ENCODE results near the gene BLOC1S6. TPM values are rescaled to one million over a fixed set of nuclear protein-coding genes. Genes with fewer than 3 reads are reported as not detected.

The BLOC1S6 gene
- 34.2 TPM for total RNA-seq

GRCh38 chr15:45587095-45587862 is at the start of gene BLOC1S6:
TSS of gene BLOC1S6 (plus strand) at chr15:45587379. CDS start at chr15:45587444, 65 bp downstream.
- peak; percentile 84 to 98 (median 96) for DNase-seq (ENCODE audit: low read depth in 2 of 3, low spot score in 2 of 3)

GRCh38 chr15:45539680-45540079 is 47.5 kb upstream of the BLOC1S6 start:
- DNase-seq (ENCODE audit: low read depth in 2 of 3, low spot score in 2 of 3), result no peak

- no peak for DNase-seq (ENCODE audit: low read depth in 2 of 3, low spot score in 2 of 3)
Measured at GRCh38 chr15:45540531-45540930, 46.6 kb upstream of the BLOC1S6 start.

DNA sequence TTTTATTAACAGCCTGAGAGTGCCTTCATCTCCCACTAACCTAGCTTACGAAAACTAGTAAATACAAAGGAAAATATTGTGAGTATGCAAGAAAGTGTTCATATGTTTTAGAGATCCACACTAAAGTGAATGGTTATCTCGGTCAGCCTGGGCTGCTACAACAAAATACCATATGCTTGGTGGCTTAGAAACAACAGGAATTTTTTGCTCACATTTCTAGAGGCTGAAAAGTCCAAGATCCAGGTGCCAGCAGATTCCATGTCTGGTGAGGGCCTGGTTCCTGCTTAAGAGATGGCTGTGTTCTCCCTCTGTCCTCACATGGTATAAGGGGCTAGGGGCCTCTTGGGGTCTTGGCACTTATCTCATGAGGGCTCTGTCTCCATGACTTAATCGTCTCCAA is 44.1 kb upstream of the BLOC1S6 start:
- DNase-seq (ENCODE audit: low read depth in 2 of 3, low spot score in 2 of 3), result no peak

DNA sequence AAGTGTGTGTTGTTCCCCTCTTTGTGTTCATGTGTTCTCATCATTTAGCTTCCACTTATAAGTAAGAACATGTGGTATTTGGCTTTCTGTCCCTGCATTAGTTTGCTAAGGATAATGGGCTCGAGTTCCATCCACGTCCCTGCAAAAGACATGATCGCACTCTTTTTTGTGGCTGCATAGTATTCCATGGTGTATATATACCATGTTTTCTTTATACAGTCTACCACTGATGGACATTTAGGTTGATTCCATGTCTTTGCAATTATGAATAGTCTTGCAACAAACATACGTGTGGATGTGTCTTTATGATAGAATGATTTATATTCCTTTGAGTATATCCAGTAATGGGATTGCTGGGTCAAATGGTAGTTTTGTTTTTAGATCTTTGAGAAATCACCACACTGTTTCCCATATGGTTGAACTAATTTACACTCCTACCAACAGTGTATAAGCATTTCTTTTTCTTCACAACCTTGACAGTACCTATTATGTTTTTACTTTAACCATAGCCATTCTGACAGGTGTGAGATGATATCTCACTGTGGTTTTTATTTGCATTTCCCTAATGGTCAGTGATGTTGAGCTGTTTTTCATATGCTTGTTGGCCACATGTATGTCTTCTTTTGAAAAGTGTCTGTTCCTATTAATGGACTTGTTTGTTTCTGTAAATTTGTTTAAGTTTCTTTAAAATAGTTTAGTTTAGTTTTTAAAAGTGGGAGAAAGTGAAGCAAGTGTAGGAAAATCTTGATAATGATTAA is 42.7 kb upstream of the BLOC1S6 start:
- no peak for DNase-seq (ENCODE audit: low read depth in 2 of 3, low spot score in 2 of 3)

DNA sequence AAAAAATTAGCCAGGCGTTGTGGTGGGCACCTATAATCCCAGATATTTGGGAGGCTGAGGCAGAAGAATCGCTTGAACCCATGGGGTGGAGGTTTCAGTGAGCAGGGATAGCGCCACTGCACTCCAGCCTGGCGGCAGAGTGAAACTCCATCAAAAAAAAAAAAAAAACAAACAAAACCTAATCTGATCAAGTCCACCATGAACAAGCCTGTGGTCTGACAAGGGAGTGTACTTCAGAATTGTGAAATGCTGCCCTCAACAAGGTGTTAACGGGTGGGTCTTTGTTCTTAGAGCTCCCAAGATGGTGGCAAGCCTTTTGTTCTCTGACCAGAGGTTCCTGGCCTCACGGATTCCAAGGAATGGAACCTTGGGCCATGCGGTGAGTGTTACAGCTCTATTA is 40.4 kb upstream of the BLOC1S6 start:
- DNase-seq (ENCODE audit: low read depth in 2 of 3, low spot score in 2 of 3), result no peak

GRCh38 chr15:45548753-45549520 is 38.2 kb upstream of the BLOC1S6 start:
- no peak for DNase-seq (ENCODE audit: low read depth in 2 of 3, low spot score in 2 of 3)

DNA sequence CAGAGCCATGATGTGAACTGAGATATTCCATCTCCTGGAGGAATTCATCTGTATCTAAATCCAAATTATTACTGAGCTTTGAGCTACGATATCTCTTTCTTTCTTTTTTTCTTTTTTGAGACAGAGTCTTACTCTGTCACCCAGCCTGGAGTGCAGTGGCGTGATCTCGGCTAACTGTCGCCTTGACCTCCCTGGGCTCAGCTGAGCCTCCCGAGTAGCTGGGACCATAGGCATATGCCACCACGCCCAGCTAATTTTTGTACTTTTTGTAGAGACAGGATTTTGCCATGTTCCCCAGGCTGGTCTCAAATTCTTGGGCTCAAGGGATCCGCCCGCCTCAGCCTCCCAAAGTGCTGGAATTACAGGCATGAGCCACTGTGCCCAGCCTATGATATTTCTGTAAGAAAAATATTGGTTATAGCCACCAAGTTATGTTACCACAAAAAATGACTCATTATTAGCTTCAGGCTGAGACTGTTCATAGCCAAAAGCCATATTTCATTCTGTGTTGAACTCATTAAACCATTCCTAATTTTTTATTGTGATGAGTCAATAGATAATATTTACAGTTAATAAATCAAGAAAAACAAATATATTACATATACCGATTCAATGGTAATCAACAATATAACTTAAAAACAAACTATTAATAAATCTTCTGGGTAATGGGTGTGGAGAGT is 37.5 kb upstream of the BLOC1S6 start:
- DNase-seq (ENCODE audit: low read depth in 2 of 3, low spot score in 2 of 3), result no peak

DNA sequence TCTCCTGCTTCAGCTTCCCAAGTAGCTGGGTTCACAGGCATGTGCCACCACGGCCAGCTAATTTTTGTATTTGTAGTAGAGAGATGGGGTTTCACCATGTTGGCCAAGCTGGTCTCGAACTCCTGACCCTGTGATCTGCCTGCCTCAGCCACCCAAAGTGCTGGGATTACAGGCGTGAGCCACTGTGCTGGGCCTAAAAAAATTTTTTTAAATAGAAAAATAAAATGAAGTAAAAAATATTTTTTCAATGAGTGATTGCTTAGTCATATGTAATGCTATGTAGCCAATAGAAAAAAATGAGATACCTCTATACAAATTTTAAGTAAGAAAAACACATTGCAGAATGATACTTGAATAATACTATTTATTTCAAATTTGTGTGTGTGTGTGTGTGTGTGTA is 36.7 kb upstream of the BLOC1S6 start:
- no peak for DNase-seq (ENCODE audit: low read depth in 2 of 3, low spot score in 2 of 3)

DNA sequence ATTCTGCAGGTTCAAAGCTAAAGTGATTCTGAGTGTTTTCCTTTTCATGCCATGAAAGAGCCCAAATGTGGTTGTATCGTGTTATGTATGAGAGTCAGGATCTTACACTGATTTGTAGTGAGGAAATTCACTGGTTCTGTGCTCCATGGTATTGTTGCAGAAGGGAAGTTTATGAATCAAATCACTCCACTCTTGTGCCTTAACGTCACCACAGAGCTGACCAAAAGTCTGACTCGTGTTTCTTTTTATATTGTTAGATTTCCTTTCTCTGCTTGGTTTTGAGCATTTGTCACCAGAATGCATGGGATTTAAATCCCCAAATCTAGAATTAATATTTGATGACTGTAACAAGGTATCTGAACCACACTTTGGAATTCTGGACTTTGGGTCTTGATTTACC is 35.5 kb upstream of the BLOC1S6 start:
- DNase-seq (ENCODE audit: low read depth in 2 of 3, low spot score in 2 of 3), result no peak

- DNase-seq (ENCODE audit: low read depth in 2 of 3, low spot score in 2 of 3), result peak in 1 of 3 donors; percentile 9
Measured at GRCh38 chr15:45555934-45556608, 31.1 kb upstream of the BLOC1S6 start.

- peak in 2 of 3 donors; percentile 64 to 93 for DNase-seq (ENCODE audit: low read depth in 2 of 3, low spot score in 2 of 3)
Measured at GRCh38 chr15:45572617-45573016, 14.6 kb upstream of the BLOC1S6 start.

GRCh38 chr15:45573961-45574629 is 13.1 kb upstream of the BLOC1S6 start:
- DNase-seq (ENCODE audit: low read depth in 2 of 3, low spot score in 2 of 3), result peak in 2 of 3 donors; percentile 39 to 55

GRCh38 chr15:45581919-45582318 is 5.3 kb upstream of the BLOC1S6 start:
- DNase-seq (ENCODE audit: low read depth in 2 of 3, low spot score in 2 of 3), result no peak

DNA sequence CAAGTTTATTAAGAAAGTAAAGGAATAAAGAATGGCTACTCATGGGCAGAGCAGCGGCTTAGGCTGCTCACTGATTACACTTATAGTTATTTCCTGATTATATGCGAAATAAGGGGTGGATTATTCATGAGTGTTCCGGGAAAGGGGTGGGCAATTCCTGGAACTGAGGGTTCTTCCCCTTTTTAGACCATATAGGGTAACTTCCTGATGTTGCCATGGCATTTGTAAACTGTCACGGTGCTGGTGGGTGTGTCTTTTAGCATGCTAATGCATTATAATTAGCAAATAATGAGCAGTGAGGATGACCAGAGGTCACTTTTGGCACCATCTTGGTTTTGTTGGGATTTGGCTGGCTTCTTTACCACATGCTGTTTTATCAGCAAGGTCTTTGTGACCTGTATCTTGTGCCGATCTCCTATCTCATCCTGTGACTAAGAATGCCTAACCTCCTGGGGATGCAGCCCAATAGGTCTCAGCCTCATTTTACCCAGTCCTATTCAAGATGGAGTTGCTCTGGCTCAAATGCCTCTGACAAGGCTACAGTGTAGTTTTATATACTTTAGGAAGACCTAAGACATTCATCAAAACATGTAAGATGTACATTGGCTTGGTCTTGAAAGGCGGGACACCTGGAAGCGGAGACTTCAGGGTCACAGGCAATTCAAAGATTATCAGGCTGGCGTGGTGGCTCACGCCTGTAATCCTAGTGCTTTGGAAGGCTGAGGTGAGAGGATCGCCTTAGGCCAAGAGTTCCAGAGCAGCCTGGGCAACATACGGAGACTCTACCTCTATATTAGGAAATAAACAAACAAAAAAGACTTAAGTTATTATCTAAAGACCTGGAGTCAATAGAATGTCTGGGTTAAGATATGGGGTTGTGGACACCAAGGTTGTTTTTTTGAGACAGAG is 3.2 kb upstream of the BLOC1S6 start:
- DNase-seq (ENCODE audit: low read depth in 2 of 3, low spot score in 2 of 3), result peak in 2 of 3 donors; percentile 15 to 49

GRCh38 chr15:45585069-45585791 is 1.9 kb upstream of the BLOC1S6 start:
- DNase-seq (ENCODE audit: low read depth in 2 of 3, low spot score in 2 of 3), result no peak

GRCh38 chr15:45586125-45586524 is 1.1 kb upstream of the BLOC1S6 start:
- no peak for DNase-seq (ENCODE audit: low read depth in 2 of 3, low spot score in 2 of 3)

DNA sequence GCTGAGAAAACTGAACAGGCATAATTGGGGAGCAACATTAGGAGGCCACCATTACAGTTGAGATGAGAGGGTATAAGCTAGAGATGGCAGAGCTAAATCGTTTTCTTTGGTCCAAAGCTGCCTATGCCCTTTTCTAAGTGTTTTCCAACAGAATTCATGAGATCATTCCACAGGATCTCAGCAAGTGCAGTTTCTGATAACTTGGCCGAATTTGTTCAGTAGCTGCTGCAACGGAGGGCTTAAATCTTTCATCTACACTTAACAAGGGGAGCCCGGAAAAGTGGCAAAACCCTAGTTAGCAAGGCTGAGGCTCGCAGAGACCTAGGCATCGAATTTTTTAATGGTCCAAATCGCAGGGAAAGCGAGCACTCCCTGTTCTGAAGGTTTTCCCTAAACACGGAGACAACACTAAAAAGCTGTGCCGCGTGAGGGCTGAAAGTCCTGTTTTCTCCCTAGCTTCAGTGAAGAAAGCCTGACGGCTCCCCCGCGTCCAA is 531 bp upstream of the BLOC1S6 start:
- peak in 2 of 3 donors; percentile 10 to 18 for DNase-seq (ENCODE audit: low read depth in 2 of 3, low spot score in 2 of 3)
